CD1c-positive myeloid dendritic cell (primary cell): Measurements from ENCODE around the gene P2RY14.

Source experiments
- DNase-seq: peaks from one replicate; pipeline ENCODE4 v3.0.0-alpha.2; 2016; ENCODE audit errors: extremely low spot score

Gene P2RY14

GRCh38 chr3:151216641-151217607 is 61.4 kb downstream of the P2RY14 start:
- DNase-seq: no peak

- DNase-seq: no peak
Measured at GRCh38 chr3:151214459-151214858, 63.9 kb downstream of the P2RY14 start.

GRCh38 chr3:151213881-151214280 is 64.5 kb downstream of the P2RY14 start:
- DNase-seq: no peak

GRCh38 chr3:151213151-151213550 is 65.2 kb downstream of the P2RY14 start:
- DNase-seq: peak; percentile 53

GRCh38 chr3:151210676-151211381 is 67.5 kb downstream of the P2RY14 start:
- peak; percentile 46 for DNase-seq

- no peak for DNase-seq
Measured at GRCh38 chr3:151209654-151210053, 68.7 kb downstream of the P2RY14 start.

GRCh38 chr3:151206201-151206600 is 72.1 kb downstream of the P2RY14 start:
- no peak for DNase-seq

GRCh38 chr3:151205482-151205881 is 72.9 kb downstream of the P2RY14 start:
- no peak for DNase-seq

- no peak for DNase-seq
Measured at GRCh38 chr3:151204530-151205402, 73.6 kb downstream of the P2RY14 start.

GRCh38 chr3:151203051-151203420 is 75.3 kb downstream of the P2RY14 start, which contains the start of gene GPR171:
TSS of gene GPR171 (minus strand) at chr3:151203216. CDS start at chr3:151199386, 3,830 bp downstream.
- DNase-seq: peak; percentile 37

GRCh38 chr3:151201051-151201730 is 77.2 kb downstream of the P2RY14 start:
- no peak for DNase-seq

GRCh38 chr3:151200586-151200985 is 77.8 kb downstream of the P2RY14 start:
- DNase-seq: no peak

GRCh38 chr3:151199554-151200438 is 78.5 kb downstream of the P2RY14 start:
- DNase-seq: no peak

- DNase-seq: no peak
Measured at GRCh38 chr3:151198849-151199248, 79.5 kb downstream of the P2RY14 start.

- no peak for DNase-seq
Measured at GRCh38 chr3:151197981-151198767, 80.2 kb downstream of the P2RY14 start.

- no peak for DNase-seq
Measured at GRCh38 chr3:151197228-151197627, 81.1 kb downstream of the P2RY14 start.

GRCh38 chr3:151196434-151196833 is 81.9 kb downstream of the P2RY14 start:
- DNase-seq: no peak

GRCh38 chr3:151195826-151196225 is 82.5 kb downstream of the P2RY14 start:
- no peak for DNase-seq

- DNase-seq: no peak
Measured at GRCh38 chr3:151192545-151192944, 85.8 kb downstream of the P2RY14 start.
